Adipose tissue (tissue), 3 donors: ENCODE measurements around the gene YTHDF1. TPM values are rescaled to one million over a fixed set of nuclear protein-coding genes. Genes with fewer than 3 reads are reported as not detected.

Experiments used
- H3K27ac ChIP-seq: one replicate; pipeline ENCODE4 v1.5.1; 2013; ENCODE audit warnings: low read depth, low read length
- WGBS, 3 donors: extraction: QIAGEN DNeasy Blood & Tissue Kit; methylation state at CpG; one replicate each; pipeline ENCODE4 v1.1.7; 2013; 5-methylcytosine and 5-hydroxymethylcytosine counted together
- polyA plus RNA-seq, 3 donors: library from polyadenylated mRNA; stranded (reverse); fragments of 200-250 nt; gene quantifications; one replicate each; pipeline ENCODE4 v1.2.3, GENCODE V29; 2013
- donor health status: healthy with polysubstance abuse.
- donor health status: Bipolar disorder and iron deficiency.
- donor health status: healthy.

The YTHDF1 gene
- polyA plus RNA-seq, 3 donors, result 10.6 to 21.3 (median 16.8) TPM

- WGBS, 3 donors, result 78 to 82% (median 80%) methylated on average over 10 to 11 of the region's 11 CpGs
- H3K27ac ChIP-seq, result no peak overlapping the region
Measured at GRCh38 chr20:63180569-63181185, 35.3 kb downstream of the YTHDF1 start.

- WGBS, 3 donors, result 26 to 44% (median 29%) methylated on average over 13 to 14 of the region's 14 CpGs
- no peak overlapping the region for H3K27ac ChIP-seq
Measured at GRCh38 chr20:63179687-63180568, 36.0 kb downstream of the YTHDF1 start.

- 1% methylated on average over 45 to 73 of the region's 74 CpGs for WGBS, 3 donors
Measured at GRCh38 chr20:63178889-63179686, 36.8 kb downstream of the YTHDF1 start.

GRCh38 chr20:63178446-63178820, 37.5 kb downstream of the YTHDF1 start:
- no peak overlapping the region for H3K27ac ChIP-seq
- 1 to 2% (median 2%) methylated on average over 44 to 49 of the region's 49 CpGs for WGBS, 3 donors

More at GRCh38 chr20:63178889-63179686, 36.8 kb downstream of the YTHDF1 start:
- no peak overlapping the region for H3K27ac ChIP-seq

- WGBS, 3 donors, result 2 to 3% (median 2%) methylated on average over 75 to 90 of the region's 90 CpGs
- no peak overlapping the region for H3K27ac ChIP-seq
Measured at GRCh38 chr20:63177785-63178445, 38.0 kb downstream of the YTHDF1 start.

- 3 to 4% (median 4%) methylated on average over 64 to 96 of the region's 96 CpGs for WGBS, 3 donors
Measured at GRCh38 chr20:63177134-63177784, 38.7 kb downstream of the YTHDF1 start.

GRCh38 chr20:63176427-63177133, 39.4 kb downstream of the YTHDF1 start:
- WGBS, 3 donors, result 3 to 6% (median 5%) methylated on average over 48 to 49 of the region's 49 CpGs
- no peak overlapping the region for H3K27ac ChIP-seq

More at GRCh38 chr20:63177134-63177784, 38.7 kb downstream of the YTHDF1 start:
- H3K27ac ChIP-seq, result no peak overlapping the region

GRCh38 chr20:63176034-63176426, 39.9 kb downstream of the YTHDF1 start:
- H3K27ac ChIP-seq, result no peak overlapping the region
- WGBS, 3 donors, result 5 to 6% (median 5%) methylated on average over 15 of the region's 15 CpGs

GRCh38 chr20:63175038-63175895, 40.7 kb downstream of the YTHDF1 start:
- H3K27ac ChIP-seq, result no peak overlapping the region
- 2 to 3% (median 3%) methylated on average over 51 to 74 of the region's 77 CpGs for WGBS, 3 donors

GRCh38 chr20:63174309-63175037, 41.5 kb downstream of the YTHDF1 start:
- H3K27ac ChIP-seq, result no peak overlapping the region
- 9 to 15% (median 10%) methylated on average over 11 to 15 of the region's 16 CpGs for WGBS, 3 donors

GRCh38 chr20:63173552-63174191, 42.3 kb downstream of the YTHDF1 start:
- H3K27ac ChIP-seq, result no peak overlapping the region
- WGBS, 3 donors, result 20 to 37% (median 34%) methylated on average over 20 to 22 of the region's 22 CpGs

- 45 to 57% (median 53%) methylated on average over 8 of the region's 8 CpGs for WGBS, 3 donors
- H3K27ac ChIP-seq, result no peak overlapping the region
Measured at GRCh38 chr20:63172726-63173125, 43.2 kb downstream of the YTHDF1 start.

- no peak overlapping the region for H3K27ac ChIP-seq
- WGBS, 3 donors, result 73 to 80% (median 78%) methylated on average over 5 of the region's 5 CpGs
Measured at GRCh38 chr20:63171991-63172390, 43.9 kb downstream of the YTHDF1 start.

- 27 to 49% (median 47%) methylated on average over 6 of the region's 6 CpGs for WGBS, 3 donors
- no peak overlapping the region for H3K27ac ChIP-seq
Measured at GRCh38 chr20:63169681-63170080, 46.2 kb downstream of the YTHDF1 start.

- WGBS, 3 donors, result 72 to 79% (median 72%) methylated on average over 12 of the region's 12 CpGs
- H3K27ac ChIP-seq, result no peak overlapping the region
Measured at GRCh38 chr20:63168861-63169260, 47.1 kb downstream of the YTHDF1 start.
